ENCODE measurements around the gene WWTR1. TPM values are rescaled to one million over a fixed set of nuclear protein-coding genes. Genes with fewer than 3 reads are reported as not detected.

WWTR1 gene
- total RNA-seq, 1 donor from 2014 or later: 87.7 TPM

DNA sequence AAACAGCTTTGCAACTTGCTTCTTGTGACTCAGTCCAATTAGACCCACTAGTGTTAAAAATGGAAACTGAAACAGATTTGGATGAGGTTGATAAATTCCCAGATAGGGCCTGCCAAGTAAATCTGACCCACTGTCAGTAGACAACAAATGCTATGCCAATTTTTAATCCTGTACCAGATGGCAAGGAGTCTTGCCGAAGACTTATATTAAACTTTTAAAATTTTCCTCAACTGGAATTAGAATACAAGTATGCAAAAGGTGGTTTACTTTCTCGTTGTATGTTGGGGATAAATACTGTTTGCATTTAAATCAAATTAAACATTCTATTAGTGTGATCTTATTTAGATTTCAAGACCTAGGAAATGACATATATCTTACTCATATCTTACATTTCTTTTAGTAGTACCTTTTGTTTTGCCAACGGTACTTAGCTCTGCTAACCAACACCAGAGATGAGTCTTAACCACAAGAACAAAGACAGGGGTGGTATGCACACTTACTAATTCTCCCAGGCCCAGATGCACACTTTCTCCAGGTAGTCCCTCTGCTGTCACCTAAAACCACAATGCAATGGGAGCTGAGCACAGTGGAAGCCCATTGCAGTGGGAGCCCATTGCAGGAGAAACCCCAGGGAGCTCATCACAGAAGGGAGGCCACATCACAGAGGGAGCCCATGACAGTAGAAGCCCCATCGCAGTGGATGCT lies 77.8 kb downstream of the WWTR1 start:
- Histone ChIP-seq H3K4me1 (peaks cover 73% of the 10 kb centered on the region), H3K27me3 (no peaks in the 10 kb centered on the region), H3K36me3 (no peaks in the 10 kb centered on the region), H3K4me3 (no peak overlapping the region), H3K9me3 (no peaks in the 10 kb centered on the region), H3K27ac (no peak overlapping the region)
- ATAC-seq (no peak), DNase-seq (no peak)
- TF ChIP-seq CTCF (IDR thresholded peaks at IDR 0.05): no peak
- intact Hi-C loops (cut with DNase I): loop anchor here (5.0 kb wide), 1 partner anchor 72 kb away; no protein-coding TSS in a partner anchor

DNA sequence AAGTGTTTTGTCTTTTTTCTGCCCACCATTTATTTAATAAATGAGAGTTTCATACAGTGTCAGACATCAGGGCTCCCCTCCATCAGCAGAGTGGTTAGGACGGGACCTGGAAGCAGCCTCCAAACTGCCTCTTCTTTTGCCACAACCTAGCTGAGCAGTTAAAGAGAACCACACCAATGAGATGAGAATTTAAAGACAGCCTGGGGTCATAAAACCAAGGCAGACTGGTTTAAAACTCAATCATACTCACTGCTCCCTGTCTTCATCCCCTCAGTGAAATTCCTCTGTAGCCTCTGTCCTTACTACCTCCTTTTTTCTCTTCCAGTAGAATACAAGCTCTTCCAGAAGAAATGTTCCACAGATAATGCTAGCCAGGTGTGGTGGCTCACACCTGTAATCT lies 78.7 kb downstream of the WWTR1 start:
- TF ChIP-seq CTCF (IDR thresholded peaks at IDR 0.05): no peak
- Histone ChIP-seq H3K4me3 (no peak overlapping the region), H3K36me3 (no peaks in the 10 kb centered on the region), H3K27me3 (no peaks in the 10 kb centered on the region), H3K4me1 (peaks cover 70% of the 10 kb centered on the region), H3K9me3 (no peaks in the 10 kb centered on the region), H3K27ac (no peak overlapping the region)
- no peak for DNase-seq
- intact Hi-C loops (cut with DNase I): no loop called here
- no peak for ATAC-seq

GRCh38 chr3:149577801-149578200 lies 80.0 kb downstream of the WWTR1 start:
- no peak for DNase-seq
- no peak overlapping the region for H3K27ac ChIP-seq

GRCh38 chr3:149575961-149576564 lies 81.8 kb downstream of the WWTR1 start:
- DNase-seq (no peak), ATAC-seq (peak; percentile 56)
- Histone ChIP-seq H3K27ac (peak overlapping the region; percentile 66), H3K27me3 (no peaks in the 10 kb centered on the region), H3K4me1 (peaks cover 53% of the 10 kb centered on the region), H3K36me3 (peaks cover 13% of the 10 kb centered on the region), H3K9me3 (no peaks in the 10 kb centered on the region), H3K4me3 (no peak overlapping the region)
- intact Hi-C loops (cut with DNase I): no loop called here
- no peak for TF ChIP-seq CTCF (IDR thresholded peaks at IDR 0.05)

More at GRCh38 chr3:149577801-149578200, 80.0 kb downstream of the WWTR1 start:
- Histone ChIP-seq H3K36me3 (no peaks in the 10 kb centered on the region), H3K4me3 (no peak overlapping the region), H3K9me3 (no peaks in the 10 kb centered on the region), H3K27me3 (no peaks in the 10 kb centered on the region), H3K4me1 (peaks cover 67% of the 10 kb centered on the region)
- no peak for ATAC-seq
- no peak for TF ChIP-seq CTCF (IDR thresholded peaks at IDR 0.05)
- intact Hi-C loops (cut with DNase I): no loop called here

DNA sequence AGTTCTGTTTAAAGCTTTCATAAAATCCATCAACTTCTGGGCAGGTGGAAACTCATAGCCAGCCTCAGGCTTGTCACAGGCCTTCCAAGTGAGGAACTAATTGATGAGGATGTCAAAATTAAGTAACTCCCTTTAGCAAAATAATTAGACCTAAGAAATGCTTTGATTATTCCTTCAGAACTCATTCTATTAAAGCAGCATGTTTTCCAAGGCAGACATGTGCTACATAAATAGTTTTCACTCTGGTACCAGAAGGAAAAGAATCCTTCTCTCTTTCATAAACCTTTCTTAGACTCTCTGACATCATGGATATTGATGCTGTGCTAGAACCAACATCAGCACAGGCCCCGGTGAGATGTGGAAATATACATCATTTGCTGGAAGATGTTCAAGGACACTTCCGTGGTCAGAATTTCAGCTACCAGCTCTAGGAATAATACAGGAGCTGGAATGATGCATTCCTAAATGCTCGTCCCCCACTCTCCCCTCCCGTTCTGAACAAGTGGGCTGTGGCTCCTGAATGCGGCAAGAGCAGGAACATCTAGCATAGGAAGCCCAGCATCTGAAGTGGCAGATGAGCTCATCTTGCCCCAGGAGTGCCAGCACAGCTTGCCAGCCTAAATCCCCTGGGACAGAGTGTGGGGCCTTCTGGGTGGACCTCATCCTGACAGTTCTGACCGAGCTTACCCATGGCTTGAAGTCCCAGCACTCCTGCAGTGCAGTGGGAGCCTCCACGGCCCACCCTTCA lies 82.4 kb downstream of the WWTR1 start:
- Histone ChIP-seq H3K27me3 (no peaks in the 10 kb centered on the region), H3K9me3 (no peaks in the 10 kb centered on the region), H3K4me1 (peaks cover 46% of the 10 kb centered on the region), H3K27ac (peak overlapping the region; percentile 66), H3K36me3 (peaks cover 13% of the 10 kb centered on the region), H3K4me3 (no peak overlapping the region)
- no peak for TF ChIP-seq CTCF (IDR thresholded peaks at IDR 0.05)
- peak; percentile 73 for ATAC-seq
- DNase-seq: no peak
- intact Hi-C loops (cut with DNase I): no loop called here
